Activated CD8-positive, alpha-beta memory T cell treated with anti-CD3 and anti-CD28 coated beads, Interleukin-2, amount 10 ng/mL, durations not matched to agents 7 days and 5 days (primary cell): Measurements from ENCODE around the gene ALOX12. TPM values are rescaled to one million over a fixed set of nuclear protein-coding genes. Genes with fewer than 3 reads are reported as not detected.

Experiments
- ATAC-seq: fragments of 150-1000 bp; cut with Tn5 transposase; one replicate; pipeline ENCODE4 v1.10.0; 2021; ENCODE audit warnings: moderate library complexity
- CTCF ChIA-PET: fragments of 350-600 bp; sonication (Branson Sonifier 250); formaldehyde crosslinking; loops from one replicate; lab custom pipeline; 2021; ENCODE audit warnings: antibody characterized with exemption; lab: Charles Lee
- DNase-seq: peaks from one replicate; pipeline ENCODE4 v3.0.0-alpha.2; 2020
- H3K27ac Mint-ChIP-seq: one replicate; pipeline ENCODE4 v1.8.0; 2021; ENCODE audit warnings: mild to moderate bottlenecking, mixed read lengths
- H3K27me3 Mint-ChIP-seq: one replicate; pipeline ENCODE4 v1.8.0; 2021; ENCODE audit warnings: mixed read lengths
- H3K36me3 Mint-ChIP-seq: one replicate; pipeline ENCODE4 v1.8.0; 2021; ENCODE audit warnings: mild to moderate bottlenecking, mixed read lengths
- H3K4me1 Mint-ChIP-seq: one replicate; pipeline ENCODE4 v1.8.0; 2021; ENCODE audit warnings: mixed read lengths
- H3K4me3 Mint-ChIP-seq: one replicate; pipeline ENCODE4 v1.8.0; 2021; ENCODE audit warnings: mild to moderate bottlenecking, moderate library complexity, mixed read lengths
- H3K9me3 Mint-ChIP-seq: one replicate; pipeline ENCODE4 v1.8.0; 2022; ENCODE audit warnings: low read depth, mixed read lengths
- total RNA-seq, 2 experiments: library from RNA; stranded (reverse); gene quantifications; one replicate each; pipeline ENCODE4 v1.2.3, GENCODE V29; 2021

Gene ALOX12
- total RNA-seq, 2 experiments from 2014 or later, result not detected

DNA sequence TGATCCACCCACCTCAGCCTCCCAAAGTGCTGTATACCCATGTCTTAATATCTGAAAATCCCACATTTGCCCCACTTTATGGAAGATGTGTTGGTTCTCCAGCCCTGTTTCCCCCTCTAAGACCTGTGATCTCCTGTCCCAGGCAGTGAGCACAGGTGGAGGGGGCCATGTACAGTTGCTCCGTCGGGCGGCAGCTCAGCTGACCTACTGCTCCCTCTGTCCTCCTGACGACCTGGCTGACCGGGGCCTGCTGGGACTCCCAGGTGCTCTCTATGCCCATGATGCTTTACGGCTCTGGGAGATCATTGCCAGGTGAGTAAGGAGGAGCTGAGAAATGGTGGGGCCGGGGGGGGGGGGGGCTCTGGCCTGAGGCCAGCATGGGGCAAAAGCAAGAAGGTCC lies 9.9 kb downstream of the ALOX12 start:
- peaks cover 15% of the 10 kb centered on the region for H3K36me3 Mint-ChIP-seq
- no peaks in the 10 kb centered on the region for H3K27me3 Mint-ChIP-seq
- no peaks in the 10 kb centered on the region for H3K9me3 Mint-ChIP-seq
- DNase-seq (no peak), ATAC-seq (no peak)
- H3K4me3 Mint-ChIP-seq, result no peak overlapping the region
- CTCF ChIA-PET, result interaction anchor here (0.6 to 8.2 kb wide), 7 partner anchors 16 to 276 kb away, joined by 3 to 136 read pairs (median 5); partner anchors contain the start of gene BCL6B
- peaks cover 31% of the 10 kb centered on the region for H3K4me1 Mint-ChIP-seq
- no peak overlapping the region for H3K27ac Mint-ChIP-seq

DNA sequence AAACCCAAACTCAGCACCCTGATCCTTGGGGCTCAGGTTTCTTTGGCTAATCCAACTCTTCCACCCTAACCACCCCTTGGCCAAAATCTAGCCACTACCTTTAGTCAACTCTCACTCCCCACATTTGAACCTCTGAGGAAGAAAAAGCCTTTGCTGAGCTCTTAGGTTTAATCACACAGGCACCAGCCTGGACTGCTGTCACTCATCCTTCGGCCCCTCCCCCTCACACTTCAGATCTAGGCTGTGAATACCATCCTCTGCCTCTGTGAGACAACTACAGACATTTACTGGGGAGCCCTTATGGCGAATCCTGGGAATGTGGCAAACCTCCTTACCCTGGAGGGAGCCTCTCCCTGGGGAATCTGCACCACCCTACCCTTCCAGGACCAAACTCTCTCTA lies 11.3 kb downstream of the ALOX12 start:
- CTCF ChIA-PET, result interaction anchor here (0.8 to 8.2 kb wide), 5 partner anchors 15 to 96 kb away, joined by 3 to 136 read pairs (median 10); partner anchors contain the start of gene BCL6B
- H3K36me3 Mint-ChIP-seq, result peaks cover 8% of the 10 kb centered on the region
- DNase-seq, result no peak
- peaks cover 45% of the 10 kb centered on the region for H3K4me1 Mint-ChIP-seq
- no peak overlapping the region for H3K27ac Mint-ChIP-seq
- H3K27me3 Mint-ChIP-seq, result no peaks in the 10 kb centered on the region
- ATAC-seq, result no peak
- H3K9me3 Mint-ChIP-seq, result no peaks in the 10 kb centered on the region
- H3K4me3 Mint-ChIP-seq, result no peak overlapping the region

DNA sequence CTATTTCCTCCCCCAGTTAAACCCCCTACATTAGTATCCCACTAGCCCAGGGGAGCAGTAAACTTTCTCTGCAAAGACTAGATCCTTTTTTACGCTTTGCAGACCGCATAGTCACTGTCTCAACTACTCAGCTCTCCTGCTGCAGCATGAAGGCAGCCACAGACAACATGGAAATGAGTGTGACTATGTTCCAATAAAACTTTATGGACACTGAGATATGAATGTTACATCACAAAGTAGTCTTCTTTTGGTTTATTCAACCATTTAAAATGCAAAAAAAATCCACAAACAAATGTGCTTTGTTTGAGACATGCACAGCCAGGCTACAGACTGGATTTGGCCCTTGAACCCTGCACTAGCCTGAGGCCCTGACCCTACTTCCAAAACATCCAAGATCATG lies 14.7 kb downstream of the ALOX12 start:
- DNase-seq (no peak), ATAC-seq (no peak)
- Mint-ChIP-seq H3K27ac (peak overlapping the region; percentile 60), H3K36me3 (peaks cover 15% of the 10 kb centered on the region), H3K4me1 (peaks cover 43% of the 10 kb centered on the region), H3K4me3 (peak overlapping the region; percentile 83), H3K9me3 (no peaks in the 10 kb centered on the region), H3K27me3 (no peaks in the 10 kb centered on the region)
- CTCF ChIA-PET, result interaction anchor here (1.2 to 3.8 kb wide), 3 partner anchors 35 to 231 kb away, joined by 3 to 16 read pairs (median 4); no protein-coding TSS in a partner anchor

DNA sequence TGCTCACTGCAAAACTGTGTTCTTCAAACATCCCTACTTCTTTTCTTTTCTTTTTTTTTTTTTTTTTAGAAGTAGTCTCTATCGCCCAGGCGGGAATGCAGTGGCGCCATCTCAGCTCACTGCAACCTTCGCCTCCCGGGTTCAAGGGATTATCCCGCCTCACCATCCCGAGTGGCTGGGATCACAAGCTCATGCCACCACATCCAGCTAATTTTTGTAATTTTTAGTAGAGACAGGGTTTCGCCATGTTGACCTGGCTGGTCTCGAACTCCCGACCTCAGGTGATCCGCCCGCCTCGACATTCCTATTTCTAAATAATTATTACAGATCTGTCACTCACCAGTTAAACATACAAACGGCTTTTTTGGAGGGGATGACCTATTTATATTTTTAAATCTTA lies 15.6 kb downstream of the ALOX12 start:
- peaks cover 21% of the 10 kb centered on the region for H3K36me3 Mint-ChIP-seq
- DNase-seq (no peak), ATAC-seq (no peak)
- peak overlapping the region; percentile 83 for H3K4me3 Mint-ChIP-seq
- no peaks in the 10 kb centered on the region for H3K27me3 Mint-ChIP-seq
- H3K27ac Mint-ChIP-seq, result peak overlapping the region; percentile 98
- H3K9me3 Mint-ChIP-seq, result no peaks in the 10 kb centered on the region
- CTCF ChIA-PET, result interaction anchor here (1.2 to 7.2 kb wide), 7 partner anchors 8 to 230 kb away, joined by 3 to 43 read pairs (median 10); partner anchors contain the start of genes BCL6B and SLC16A13
- H3K4me1 Mint-ChIP-seq, result peaks cover 52% of the 10 kb centered on the region

DNA sequence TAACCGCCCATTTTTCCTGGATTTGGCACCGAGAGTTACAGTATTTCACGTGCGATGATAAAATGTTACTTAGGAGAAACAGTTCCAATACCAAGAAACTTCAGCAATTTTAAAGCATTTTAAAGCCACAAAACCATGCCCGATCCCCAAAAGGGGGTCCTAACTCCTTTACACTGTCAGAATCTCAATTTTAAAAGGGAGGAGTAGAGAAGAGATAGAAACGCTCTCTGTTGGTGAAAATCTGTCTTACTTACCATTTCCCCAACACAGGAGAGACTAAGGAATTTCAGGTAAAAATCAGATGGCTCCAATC lies 16.0 kb downstream of the ALOX12 start:
- Mint-ChIP-seq H3K4me3 (peak overlapping the region; percentile 83), H3K27ac (peak overlapping the region; percentile 98), H3K27me3 (no peaks in the 10 kb centered on the region), H3K36me3 (peaks cover 24% of the 10 kb centered on the region), H3K9me3 (no peaks in the 10 kb centered on the region), H3K4me1 (peaks cover 57% of the 10 kb centered on the region)
- DNase-seq (no peak), ATAC-seq (no peak)
- CTCF ChIA-PET, result interaction anchor here (0.8 to 7.2 kb wide), 7 partner anchors 8 to 158 kb away, joined by 3 to 43 read pairs (median 10); partner anchors contain the start of genes BCL6B and SLC16A13

DNA sequence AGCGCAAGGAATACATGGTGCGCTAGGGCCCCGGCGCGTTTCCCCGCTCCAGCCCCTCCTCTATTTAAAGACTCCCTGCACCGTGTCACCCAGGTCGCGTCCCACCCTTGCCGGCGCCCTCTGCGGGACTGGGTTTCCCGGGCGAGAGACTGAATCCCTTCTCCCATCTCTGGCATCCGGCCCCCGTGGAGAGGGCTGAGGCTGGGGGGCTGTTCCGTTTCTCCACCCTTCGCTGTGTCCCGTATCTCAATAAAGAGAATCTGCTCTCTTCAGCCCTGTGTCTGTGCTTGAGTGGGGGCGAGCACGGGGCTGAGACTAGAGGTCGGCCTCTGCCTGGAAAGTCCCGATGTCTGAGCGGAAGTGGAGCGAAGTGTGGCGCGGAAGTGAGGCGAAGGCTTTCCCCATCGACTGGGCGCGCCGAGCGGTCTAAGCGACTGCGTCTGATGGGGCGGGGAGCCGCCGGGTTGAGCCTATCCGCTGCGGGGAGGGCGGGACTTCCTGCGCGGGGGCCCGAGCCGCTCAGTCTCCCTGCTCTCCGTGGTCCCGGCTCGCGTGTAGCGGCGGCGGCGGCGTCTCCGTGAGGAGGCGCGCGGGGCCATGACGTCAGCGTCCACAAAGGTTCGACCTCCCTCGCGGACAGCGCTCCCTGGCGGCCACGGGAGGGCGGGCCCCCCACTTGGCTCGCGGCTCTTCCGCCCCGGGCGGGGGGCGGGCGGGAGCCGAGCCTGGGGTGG lies 18.6 kb downstream of the ALOX12 start:
- CTCF ChIA-PET, result interaction anchor here (2.9 to 7.2 kb wide), 3 partner anchors 11 to 104 kb away, joined by 15 to 43 read pairs (median 16); no protein-coding TSS in a partner anchor
- Mint-ChIP-seq H3K4me3 (peak overlapping the region; percentile 83), H3K27ac (peak overlapping the region; percentile 98), H3K4me1 (peaks cover 67% of the 10 kb centered on the region), H3K27me3 (no peaks in the 10 kb centered on the region), H3K9me3 (no peaks in the 10 kb centered on the region), H3K36me3 (peaks cover 32% of the 10 kb centered on the region)
- DNase-seq (peak; percentile 99), ATAC-seq (peak; percentile 87)

DNA sequence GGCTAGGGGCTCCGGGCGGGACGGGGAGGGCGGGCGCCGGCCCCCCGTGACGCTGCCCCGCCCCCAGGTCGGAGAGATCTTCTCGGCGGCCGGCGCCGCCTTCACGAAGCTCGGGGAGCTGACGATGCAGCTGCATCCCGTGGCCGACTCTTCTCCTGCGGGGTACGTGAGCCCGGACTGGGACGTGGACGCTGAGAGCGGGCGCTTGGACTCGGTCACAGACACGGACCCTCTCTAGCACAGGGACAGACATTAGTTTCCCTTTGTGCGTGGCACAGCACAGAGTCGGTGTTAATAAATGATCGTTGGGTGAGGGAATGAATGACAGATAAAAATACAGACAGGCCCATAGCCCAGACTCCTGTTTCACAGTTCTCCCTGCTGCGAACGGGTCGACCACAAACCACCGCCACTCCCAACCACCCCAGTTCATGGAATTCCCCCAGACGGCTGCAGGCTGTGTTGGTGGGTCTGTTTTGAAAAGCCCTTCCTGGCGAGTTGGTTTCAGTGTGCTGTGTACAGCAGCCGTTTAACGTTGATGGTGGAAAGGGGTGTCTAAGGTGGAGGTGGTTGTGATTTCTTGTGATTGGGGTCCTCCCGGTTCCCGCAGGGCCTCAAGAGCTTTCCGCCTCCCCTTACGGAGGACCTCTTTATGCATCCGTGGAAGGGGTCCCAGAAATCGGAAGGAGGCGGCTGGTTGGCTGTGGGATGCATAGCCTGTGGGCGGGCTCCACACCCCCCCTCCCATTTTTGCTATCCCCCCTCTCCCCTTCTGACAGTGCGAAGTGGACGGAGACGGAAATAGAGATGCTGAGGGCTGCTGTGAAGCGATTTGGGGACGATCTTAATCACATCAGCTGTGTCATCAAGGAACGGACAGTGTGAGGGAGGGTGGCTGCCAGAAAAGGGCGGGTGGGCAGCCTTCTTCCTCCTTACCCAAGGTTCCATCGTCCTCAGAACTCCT lies 19.4 kb downstream of the ALOX12 start:
- Mint-ChIP-seq H3K4me3 (peak overlapping the region; percentile 83), H3K4me1 (peaks cover 62% of the 10 kb centered on the region), H3K9me3 (no peaks in the 10 kb centered on the region), H3K27me3 (no peaks in the 10 kb centered on the region), H3K27ac (peak overlapping the region; percentile 98), H3K36me3 (peaks cover 30% of the 10 kb centered on the region)
- DNase-seq (peak; percentile 90), ATAC-seq (peak; percentile 7)
- CTCF ChIA-PET, result interaction anchor here (1.1 to 7.2 kb wide), 6 partner anchors 12 to 104 kb away, joined by 4 to 43 read pairs (median 16); partner anchors contain the start of gene SLC16A13

DNA sequence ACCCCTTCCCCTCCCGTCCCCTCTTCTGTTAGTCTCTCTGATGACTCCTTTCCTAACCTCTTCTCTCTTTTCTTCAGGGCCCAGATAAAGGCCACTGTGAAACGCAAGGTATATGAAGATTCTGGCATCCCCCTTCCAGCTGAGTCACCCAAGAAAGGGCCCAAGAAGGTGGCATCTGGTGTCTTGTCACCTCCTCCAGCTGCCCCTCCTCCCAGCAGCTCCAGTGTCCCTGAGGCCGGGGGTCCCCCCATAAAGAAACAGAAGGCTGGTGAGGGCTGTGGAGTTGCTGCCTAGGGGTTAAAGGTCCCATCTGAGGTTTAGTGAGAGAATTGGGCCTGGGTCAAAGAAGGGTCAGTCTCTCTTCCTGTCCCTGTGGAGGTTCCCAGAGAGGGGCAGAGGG lies 20.6 kb downstream of the ALOX12 start:
- DNase-seq, result no peak
- ATAC-seq, result no peak
- Mint-ChIP-seq H3K9me3 (no peaks in the 10 kb centered on the region), H3K27ac (peak overlapping the region; percentile 98), H3K36me3 (peaks cover 30% of the 10 kb centered on the region), H3K4me3 (peak overlapping the region; percentile 83), H3K27me3 (no peaks in the 10 kb centered on the region), H3K4me1 (peaks cover 62% of the 10 kb centered on the region)
- CTCF ChIA-PET, result interaction anchor here (1.2 to 7.2 kb wide), 5 partner anchors 13 to 106 kb away, joined by 4 to 43 read pairs (median 16); partner anchors contain the start of gene SLC16A13

DNA sequence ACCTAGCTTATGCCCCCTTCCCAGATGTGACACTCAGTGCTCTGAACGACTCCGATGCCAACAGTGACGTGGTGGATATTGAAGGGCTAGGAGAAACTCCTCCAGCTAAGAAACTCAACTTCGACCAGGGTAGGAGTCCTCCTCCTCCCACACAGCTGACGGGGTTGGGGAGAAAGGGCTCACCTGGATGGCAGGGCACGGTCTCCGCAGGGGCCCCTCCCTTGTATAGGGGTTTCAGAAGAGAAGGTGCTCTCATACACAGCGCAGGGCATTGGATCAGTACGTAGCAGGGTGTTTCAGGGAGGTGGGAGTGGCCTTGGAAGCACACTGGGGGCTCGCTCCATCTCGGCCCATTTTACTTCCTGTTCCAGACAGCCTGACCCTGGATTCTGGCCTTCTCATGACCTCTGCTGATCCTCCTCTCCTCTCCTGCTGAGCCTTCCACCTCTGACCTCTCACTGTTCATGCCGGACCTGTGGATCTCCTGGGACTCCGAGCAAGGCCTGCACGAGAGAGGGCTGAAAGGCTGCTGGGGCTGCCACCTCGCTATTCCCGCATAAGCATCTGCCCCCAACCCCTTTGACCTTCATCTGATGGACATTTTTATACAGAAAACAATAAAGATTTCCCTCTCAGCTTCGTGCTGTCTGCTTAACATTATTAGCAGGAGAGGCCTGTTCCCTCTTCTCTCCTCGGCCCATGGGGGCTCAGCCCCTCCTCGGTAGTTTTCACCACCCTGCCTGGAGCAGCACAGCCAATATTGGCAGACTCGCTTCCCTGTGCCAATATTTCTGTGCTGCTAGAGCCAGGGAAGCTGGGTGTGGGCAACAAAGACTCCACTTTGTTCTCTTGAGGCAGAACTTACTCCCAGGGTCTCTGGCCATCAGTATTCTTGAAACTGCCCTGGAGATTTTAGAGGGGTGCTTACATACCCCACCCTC lies 21.3 kb downstream of the ALOX12 start:
- H3K27me3 Mint-ChIP-seq, result no peaks in the 10 kb centered on the region
- no peaks in the 10 kb centered on the region for H3K9me3 Mint-ChIP-seq
- CTCF ChIA-PET, result interaction anchor here (1.1 to 7.2 kb wide), 6 partner anchors 14 to 173 kb away, joined by 3 to 43 read pairs (median 16); partner anchors contain the start of gene SLC16A13
- peaks cover 30% of the 10 kb centered on the region for H3K36me3 Mint-ChIP-seq
- peak overlapping the region; percentile 98 for H3K27ac Mint-ChIP-seq
- ATAC-seq, result no peak
- peak overlapping the region; percentile 83 for H3K4me3 Mint-ChIP-seq
- peaks cover 59% of the 10 kb centered on the region for H3K4me1 Mint-ChIP-seq
- no peak for DNase-seq

DNA sequence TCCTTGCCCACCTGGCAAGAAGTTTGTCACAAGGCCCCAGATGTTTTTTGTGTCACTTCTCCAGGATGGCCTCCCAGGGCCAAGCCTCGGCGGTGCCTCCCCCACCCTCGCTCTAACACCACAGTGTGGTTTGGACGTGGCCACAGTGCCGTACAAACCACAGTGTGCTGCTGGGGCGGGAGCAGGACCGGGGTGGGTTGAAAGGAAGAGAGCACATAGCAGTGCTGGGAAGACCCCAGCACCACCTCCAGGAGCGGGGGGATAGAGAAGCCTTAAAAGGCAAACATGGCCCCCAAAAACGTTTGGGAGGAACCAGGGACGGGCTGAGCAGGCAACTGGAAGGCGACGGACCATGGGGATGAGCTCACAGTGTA lies 22.0 kb downstream of the ALOX12 start:
- DNase-seq, result peak; percentile 73
- H3K9me3 Mint-ChIP-seq, result no peaks in the 10 kb centered on the region
- CTCF ChIA-PET, result interaction anchor here (1.1 to 7.2 kb wide), 4 partner anchors 14 to 174 kb away, joined by 3 to 43 read pairs (median 7); no protein-coding TSS in a partner anchor

DNA sequence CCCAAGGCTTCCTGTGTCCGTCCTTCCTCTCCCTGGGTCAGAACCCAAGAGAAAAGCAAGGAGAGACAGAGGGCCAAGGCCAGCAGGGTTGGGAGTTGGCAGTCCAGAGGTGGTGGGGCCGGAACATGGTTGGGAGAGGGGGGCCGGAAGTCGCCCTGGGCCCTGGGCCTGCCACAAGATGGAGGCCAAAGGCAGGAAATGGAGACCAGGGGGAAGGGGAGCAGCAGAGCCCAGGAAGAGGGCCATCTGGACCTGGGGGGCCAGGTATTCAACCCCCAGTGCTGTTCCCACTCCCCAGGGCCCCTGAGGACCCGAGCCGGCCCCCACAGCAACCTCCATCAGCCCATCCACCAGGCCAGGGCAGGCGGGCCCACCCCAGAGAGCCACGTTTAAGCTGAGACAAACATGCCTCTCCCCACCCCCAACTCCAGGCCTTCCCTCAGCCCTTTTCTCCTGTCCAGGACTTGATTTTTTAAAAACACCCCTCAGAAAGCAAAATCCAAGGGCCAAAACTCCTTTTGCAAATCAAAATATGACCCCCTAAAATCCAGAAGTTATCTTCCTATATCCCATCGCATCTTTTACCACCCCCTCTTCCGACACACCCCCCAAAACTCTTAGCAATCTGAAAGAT lies 22.6 kb downstream of the ALOX12 start:
- DNase-seq, result no peak
- Mint-ChIP-seq H3K4me3 (no peak overlapping the region), H3K4me1 (peaks cover 69% of the 10 kb centered on the region), H3K9me3 (no peaks in the 10 kb centered on the region), H3K27ac (peak overlapping the region; percentile 98), H3K36me3 (peaks cover 27% of the 10 kb centered on the region), H3K27me3 (no peaks in the 10 kb centered on the region)
- CTCF ChIA-PET, result interaction anchor here (1.1 to 7.2 kb wide), 4 partner anchors 15 to 175 kb away, joined by 3 to 43 read pairs (median 7); no protein-coding TSS in a partner anchor
- ATAC-seq, result no peak

More for the DNA sequence above, 22.0 kb downstream of the ALOX12 start:
- Mint-ChIP-seq H3K4me3 (peak overlapping the region; percentile 7), H3K27ac (peak overlapping the region; percentile 98), H3K36me3 (peaks cover 30% of the 10 kb centered on the region), H3K4me1 (peaks cover 62% of the 10 kb centered on the region), H3K27me3 (no peaks in the 10 kb centered on the region)
- ATAC-seq, result no peak
